ENCODE data around the gene ZKSCAN5.

- TF ChIP-seq CTCF (IDR thresholded peaks at IDR 0.05) (no peak), EP300 (IDR thresholded peaks at IDR 0.05) (no peak)
Observed at GRCh38 chr7:99551767-99552463, 47.5 kb downstream of the ZKSCAN5 start, which contains the start of gene FAM200A.

All from esophagus muscularis mucosa (tissue), 3 donors.